Uterus (tissue), 4 donors: Measurements from ENCODE around the gene KRT82. TPM values are rescaled to one million over a fixed set of nuclear protein-coding genes. Genes with fewer than 3 reads are reported as not detected.

Source experiments
- DNase-seq, 2 donors: peaks; one replicate each; pipeline ENCODE4 v3.0.0-alpha.2; 2019 to 2020
- H3K27ac ChIP-seq, 2 donors: fragments of 200-600 bp; sonication (generic); 1 replicate in 1 of 2; 2 replicates in 1 of 2; pipeline ENCODE4 v1.5.1; 2016 to 2018
- H3K27me3 ChIP-seq, 2 donors: fragments of 200-600 bp; sonication (generic); one replicate each; pipeline ENCODE4 v1.5.1; 2018 to 2019; ENCODE audit warnings: control low read depth in 1 of 2
- H3K36me3 ChIP-seq, 2 donors: fragments of 200-600 bp; sonication (generic); one replicate each; pipeline ENCODE4 v1.5.1; 2019; ENCODE audit warnings: control low read depth in 1 of 2
- H3K4me1 ChIP-seq, 2 donors: fragments of 200-600 bp; sonication (generic); one replicate each; pipeline ENCODE4 v1.5.1; 2018 to 2019; ENCODE audit warnings: control low read depth in 1 of 2
- H3K4me3 ChIP-seq, 2 donors: fragments of 200-600 bp; sonication (generic); 1 replicate in 1 of 2; 2 replicates in 1 of 2; pipeline ENCODE4 v1.5.1; 2018 to 2019; ENCODE audit warnings: mild to moderate bottlenecking in 1 of 2
- H3K9me3 ChIP-seq, 2 donors: fragments of 200-600 bp; sonication (generic); one replicate each; pipeline ENCODE4 v1.5.1; 2019; ENCODE audit warnings: control low read depth in 1 of 2
- POLR2A ChIP-seq, 2 donors: fragments of 450-650 bp; IDR thresholded peaks; one replicate each; pipeline ENCODE4 v1.6.1; 2016; ENCODE audit warnings: antibody characterized with exemption in 2 of 2, mild to moderate bottlenecking in 1 of 2, moderate library complexity in 1 of 2
- intact Hi-C: fragments of 100-400 bp; cut with DNase I; formaldehyde crosslinking; loops from one replicate; pipeline ENCODE4 v1.15.1; 2023; ENCODE audit warnings: low total_unique reads
- total RNA-seq, 4 donors: library from RNA; depleted of rRNA in 3 of 4; stranded (reverse); fragments of >200 nt in 3 of 4; gene quantifications; one replicate each; pipeline versions ENCODE4 v1.1.0 to v1.2.4, GENCODE V29; 2014 to 2023
- TF ChIP-seq, protein P1 (sequence below), 4 experiments: fragments of 200-600 bp in 2 of 4; fragments of 450-650 bp in 2 of 4; sonication (generic) in 2 of 4; IDR thresholded peaks; one replicate each; pipeline ENCODE4 v1.5.1; 2016 to 2019; ENCODE audit warnings: antibody characterized with exemption in 4 of 4, mild to moderate bottlenecking in 2 of 4, moderate library complexity in 1 of 4
- donor health status: DM: yes; HTN: yes; CAD: no.

KRT82 gene
- total RNA-seq, 4 donors from 2014 or later = not detected

DNA sequence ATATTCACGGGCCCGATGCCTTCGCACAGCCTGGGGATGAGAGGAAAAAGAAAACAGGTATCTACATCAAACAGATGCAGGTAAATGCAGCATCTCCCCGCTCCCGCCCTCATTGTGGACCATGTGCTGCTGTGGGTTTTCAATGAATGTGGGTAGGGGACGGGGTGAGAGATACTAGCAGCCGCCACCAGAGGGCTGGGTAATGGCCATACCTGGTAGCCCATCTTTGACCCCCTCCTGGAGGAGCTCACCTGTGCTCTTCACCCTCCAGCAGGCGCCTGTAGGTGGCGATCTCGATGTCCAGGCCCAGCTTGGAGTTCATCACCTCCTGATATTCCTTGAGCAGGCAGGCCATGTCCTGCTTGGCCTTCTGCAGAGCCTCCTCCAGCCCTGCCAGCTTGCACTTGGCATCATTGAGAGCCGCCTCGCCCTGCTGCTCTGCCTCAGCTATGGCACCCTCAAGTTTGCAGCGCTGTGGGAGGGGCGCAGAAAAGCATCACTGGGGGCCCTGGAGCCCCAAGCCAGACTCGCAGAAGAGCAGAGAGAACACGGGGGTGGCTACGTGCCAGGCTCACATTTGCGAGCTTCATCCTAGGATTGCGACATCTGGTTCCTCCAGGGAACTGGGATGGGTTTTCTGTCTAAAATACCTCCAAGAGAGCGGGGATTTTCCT lies 10.2 kb downstream of the KRT82 start:
- H3K36me3 ChIP-seq = no peaks in the 10 kb centered on the region
- no peaks in the 10 kb centered on the region for H3K4me1 ChIP-seq
- H3K4me3 ChIP-seq = no peak overlapping the region
- H3K27ac ChIP-seq = no peak overlapping the region
- intact Hi-C loops = no loop called here
- DNase-seq = peak; percentile 58 to 62
- TF ChIP-seq, protein P1, sequence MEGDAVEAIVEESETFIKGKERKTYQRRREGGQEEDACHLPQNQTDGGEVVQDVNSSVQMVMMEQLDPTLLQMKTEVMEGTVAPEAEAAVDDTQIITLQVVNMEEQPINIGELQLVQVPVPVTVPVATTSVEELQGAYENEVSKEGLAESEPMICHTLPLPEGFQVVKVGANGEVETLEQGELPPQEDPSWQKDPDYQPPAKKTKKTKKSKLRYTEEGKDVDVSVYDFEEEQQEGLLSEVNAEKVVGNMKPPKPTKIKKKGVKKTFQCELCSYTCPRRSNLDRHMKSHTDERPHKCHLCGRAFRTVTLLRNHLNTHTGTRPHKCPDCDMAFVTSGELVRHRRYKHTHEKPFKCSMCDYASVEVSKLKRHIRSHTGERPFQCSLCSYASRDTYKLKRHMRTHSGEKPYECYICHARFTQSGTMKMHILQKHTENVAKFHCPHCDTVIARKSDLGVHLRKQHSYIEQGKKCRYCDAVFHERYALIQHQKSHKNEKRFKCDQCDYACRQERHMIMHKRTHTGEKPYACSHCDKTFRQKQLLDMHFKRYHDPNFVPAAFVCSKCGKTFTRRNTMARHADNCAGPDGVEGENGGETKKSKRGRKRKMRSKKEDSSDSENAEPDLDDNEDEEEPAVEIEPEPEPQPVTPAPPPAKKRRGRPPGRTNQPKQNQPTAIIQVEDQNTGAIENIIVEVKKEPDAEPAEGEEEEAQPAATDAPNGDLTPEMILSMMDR (IDR thresholded peaks at IDR 0.05) = no peak
- no peak for TF ChIP-seq POLR2A (IDR thresholded peaks at IDR 0.05)
- H3K9me3 ChIP-seq = no peaks in the 10 kb centered on the region
- H3K27me3 ChIP-seq = no peaks in the 10 kb centered on the region

DNA sequence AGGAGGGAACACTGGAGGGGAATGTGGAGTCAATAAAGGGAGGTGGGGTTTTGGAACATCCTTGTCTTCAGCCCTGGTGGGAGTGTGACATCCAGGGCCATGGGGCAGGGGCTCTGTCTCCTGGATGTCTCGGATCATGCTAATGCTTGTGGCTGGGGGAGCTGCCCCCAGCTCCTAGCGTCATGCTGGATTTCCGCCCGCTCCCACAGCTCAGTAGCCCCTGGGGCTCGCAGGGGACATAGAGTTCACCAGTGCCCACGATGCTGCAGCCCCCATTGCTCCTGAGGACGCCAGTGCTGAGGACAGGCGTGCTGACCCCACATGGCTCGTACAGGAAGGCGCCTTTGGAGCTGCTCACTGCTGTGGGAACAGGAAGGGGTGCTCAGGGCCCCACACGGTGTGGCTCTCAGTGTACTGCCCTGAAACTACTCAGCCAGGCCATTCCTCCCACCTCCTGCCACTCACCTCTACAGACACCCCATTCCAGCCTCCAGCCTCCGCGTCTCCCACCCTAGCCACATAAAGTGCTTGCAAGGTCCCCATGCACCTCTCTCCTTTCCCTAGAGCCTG lies 11.2 kb downstream of the KRT82 start:
- no peaks in the 10 kb centered on the region for H3K27me3 ChIP-seq
- no peak overlapping the region for H3K4me3 ChIP-seq
- TF ChIP-seq POLR2A (IDR thresholded peaks at IDR 0.05) = no peak
- TF ChIP-seq, protein P1 (IDR thresholded peaks at IDR 0.05) = no peak
- no peaks in the 10 kb centered on the region for H3K36me3 ChIP-seq
- DNase-seq = no peak
- no peaks in the 10 kb centered on the region for H3K9me3 ChIP-seq
- no peak overlapping the region for H3K27ac ChIP-seq
- no peaks in the 10 kb centered on the region for H3K4me1 ChIP-seq
- intact Hi-C loops = no loop called here

DNA sequence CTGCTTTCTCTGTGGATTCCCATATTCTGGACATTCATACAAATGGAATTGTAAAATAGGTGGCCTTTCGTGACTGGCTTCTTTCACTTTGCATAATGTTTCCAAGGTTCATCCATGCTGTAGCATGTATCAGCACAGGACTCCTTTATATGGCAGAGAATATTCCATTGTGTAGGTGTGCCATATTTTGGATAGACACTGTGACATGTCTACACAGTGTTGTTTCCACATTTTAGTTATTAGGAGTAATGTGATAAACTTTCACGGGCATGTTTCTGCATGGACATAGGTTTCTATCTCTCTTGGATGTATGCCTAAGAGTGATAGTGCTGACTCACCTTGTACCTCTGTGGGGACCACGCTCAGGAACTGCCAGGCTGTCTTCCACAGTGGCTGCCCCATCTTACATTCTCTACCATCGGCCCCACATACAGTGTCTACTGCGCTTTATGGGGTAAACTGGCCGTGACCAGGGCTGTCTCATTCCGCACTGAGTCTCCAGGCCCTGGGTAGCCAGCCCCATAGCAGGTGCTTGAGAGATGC lies 13.6 kb downstream of the KRT82 start:
- H3K27me3 ChIP-seq = no peaks in the 10 kb centered on the region
- H3K36me3 ChIP-seq = no peaks in the 10 kb centered on the region
- H3K4me1 ChIP-seq = no peaks in the 10 kb centered on the region
- H3K4me3 ChIP-seq = no peak overlapping the region
- TF ChIP-seq, protein P1 (IDR thresholded peaks at IDR 0.05) = no peak
- no peak for TF ChIP-seq POLR2A (IDR thresholded peaks at IDR 0.05)
- DNase-seq = no peak
- no peak overlapping the region for H3K27ac ChIP-seq
- H3K9me3 ChIP-seq = no peaks in the 10 kb centered on the region
- intact Hi-C loops = no loop called here

DNA sequence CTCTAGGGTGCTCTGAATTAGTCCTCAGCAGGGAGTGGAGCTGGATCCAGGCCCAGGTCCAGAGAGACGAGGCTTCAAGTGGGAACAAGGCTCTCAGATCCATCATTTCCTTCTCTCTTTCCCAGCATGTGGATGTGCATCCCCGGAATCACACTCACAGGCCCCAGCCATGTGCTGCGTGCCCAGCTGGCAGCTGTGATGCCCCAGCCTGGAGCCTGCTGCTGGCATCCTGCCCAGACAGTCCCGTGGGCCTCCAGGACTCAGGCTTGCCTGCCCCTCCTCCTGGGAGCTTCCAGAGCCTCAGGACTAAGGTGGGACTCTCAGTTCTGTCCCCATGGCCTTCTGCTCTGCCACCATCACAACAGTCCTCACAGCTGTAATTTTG lies 14.5 kb downstream of the KRT82 start:
- Histone ChIP-seq H3K27ac (no peak overlapping the region), H3K4me3 (no peak overlapping the region), H3K9me3 (no peaks in the 10 kb centered on the region), H3K36me3 (no peaks in the 10 kb centered on the region), H3K4me1 (no peaks in the 10 kb centered on the region), H3K27me3 (no peaks in the 10 kb centered on the region)
- peak in 1 of 2 donors; percentile 35 for DNase-seq
- intact Hi-C loops = no loop called here
- TF ChIP-seq, protein P1 (IDR thresholded peaks at IDR 0.05) = no peak
- TF ChIP-seq POLR2A (IDR thresholded peaks at IDR 0.05) = no peak
